ENCODE measurements around the gene GNAS-AS1.

GNAS-AS1 gene

DNA sequence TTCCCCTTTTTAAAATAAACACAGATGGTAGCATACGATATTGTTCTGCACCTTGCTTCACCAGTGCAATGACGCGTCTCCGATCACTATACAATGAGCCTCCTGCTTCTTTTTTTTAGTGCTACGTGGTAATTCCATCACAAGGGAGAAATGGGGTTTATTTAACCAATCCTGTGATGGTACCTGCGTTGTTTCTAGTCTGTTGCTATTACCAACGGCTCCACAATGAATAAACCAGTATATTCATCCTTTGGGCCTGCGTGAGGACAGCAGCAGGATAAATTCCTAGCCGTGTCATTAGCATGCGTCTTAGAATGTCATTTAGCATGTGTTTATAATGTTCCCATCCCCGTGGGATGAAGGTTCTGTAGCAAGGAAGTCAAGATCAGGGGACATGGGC is 42.9 kb downstream of the GNAS-AS1 start:
- no peak for DNase-seq

DNA sequence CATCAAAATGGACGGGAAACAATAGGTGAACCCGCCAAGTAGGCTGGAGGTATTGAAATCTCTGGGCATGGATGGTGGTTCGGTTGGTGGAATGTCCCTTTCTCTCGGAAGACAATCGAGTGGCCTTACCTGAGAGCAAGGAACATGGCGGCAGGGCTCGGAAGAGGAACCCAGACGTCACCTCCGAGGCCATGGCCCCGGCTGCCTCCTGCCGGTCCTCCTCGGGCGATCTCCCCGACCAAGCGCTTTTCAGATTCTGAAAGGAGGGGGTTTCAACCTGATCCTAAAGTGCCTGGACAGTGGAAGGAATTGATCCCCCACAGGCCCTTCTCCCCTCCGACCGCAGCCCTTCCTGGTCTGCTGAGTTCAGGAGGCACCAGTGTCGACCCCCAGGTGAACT is 47.2 kb downstream of the GNAS-AS1 start:
- DNase-seq: no peak

DNA sequence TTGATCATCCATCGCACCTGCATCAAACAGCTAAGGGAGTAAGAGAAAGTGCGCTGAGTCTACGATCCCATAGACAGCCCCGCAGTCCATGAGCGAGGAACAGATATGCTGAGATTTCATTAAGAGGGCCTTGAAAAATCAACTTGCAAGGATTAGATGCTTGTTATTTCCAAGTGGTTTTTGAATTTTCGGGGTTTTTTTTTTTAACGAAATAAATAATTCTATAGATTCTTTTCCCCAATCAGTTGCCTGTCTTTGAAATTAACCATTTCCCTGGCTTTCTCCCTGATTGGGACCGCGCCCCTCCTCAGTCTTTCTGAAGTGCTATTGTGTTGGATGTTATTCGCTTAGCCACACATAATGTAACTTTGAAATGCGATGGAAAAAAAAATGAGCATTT is 48.6 kb downstream of the GNAS-AS1 start:
- no peak for DNase-seq

DNA sequence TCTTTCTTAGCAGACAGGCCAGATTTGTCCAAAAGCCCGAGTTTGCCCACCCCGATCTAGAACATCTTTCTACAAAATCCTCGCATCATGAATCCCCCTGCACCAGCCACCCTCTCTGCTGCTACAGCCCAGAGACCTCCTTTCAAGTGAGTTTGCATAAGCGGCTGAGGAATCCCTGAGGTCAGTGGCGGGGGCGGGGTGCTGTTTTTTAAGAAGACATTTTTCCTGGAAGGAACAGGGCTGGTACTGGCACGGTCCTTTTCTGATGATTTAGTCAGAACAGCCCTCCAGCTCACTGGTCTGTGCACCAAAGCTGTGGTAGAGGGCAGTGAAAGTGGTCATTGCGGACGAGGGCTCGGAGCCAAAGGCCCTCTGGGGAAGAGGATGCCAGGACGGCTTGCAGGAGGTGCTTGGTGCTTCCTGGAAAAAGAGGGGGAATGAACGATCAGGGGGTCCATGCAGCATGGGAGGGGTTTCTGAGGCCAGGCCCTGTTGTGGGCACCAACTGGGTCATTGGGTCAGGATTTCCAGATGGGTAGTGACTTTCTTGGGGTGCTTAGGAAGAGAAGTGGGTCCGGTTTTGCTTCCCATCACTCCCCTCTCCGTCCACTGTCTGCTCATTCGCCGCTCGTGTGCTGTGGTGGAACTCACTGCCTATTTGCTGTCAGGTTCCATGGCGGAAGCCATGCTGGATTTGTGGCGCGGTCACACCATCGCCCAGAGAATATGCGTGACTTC is 50.4 kb downstream of the GNAS-AS1 start:
- DNase-seq: no peak

DNA sequence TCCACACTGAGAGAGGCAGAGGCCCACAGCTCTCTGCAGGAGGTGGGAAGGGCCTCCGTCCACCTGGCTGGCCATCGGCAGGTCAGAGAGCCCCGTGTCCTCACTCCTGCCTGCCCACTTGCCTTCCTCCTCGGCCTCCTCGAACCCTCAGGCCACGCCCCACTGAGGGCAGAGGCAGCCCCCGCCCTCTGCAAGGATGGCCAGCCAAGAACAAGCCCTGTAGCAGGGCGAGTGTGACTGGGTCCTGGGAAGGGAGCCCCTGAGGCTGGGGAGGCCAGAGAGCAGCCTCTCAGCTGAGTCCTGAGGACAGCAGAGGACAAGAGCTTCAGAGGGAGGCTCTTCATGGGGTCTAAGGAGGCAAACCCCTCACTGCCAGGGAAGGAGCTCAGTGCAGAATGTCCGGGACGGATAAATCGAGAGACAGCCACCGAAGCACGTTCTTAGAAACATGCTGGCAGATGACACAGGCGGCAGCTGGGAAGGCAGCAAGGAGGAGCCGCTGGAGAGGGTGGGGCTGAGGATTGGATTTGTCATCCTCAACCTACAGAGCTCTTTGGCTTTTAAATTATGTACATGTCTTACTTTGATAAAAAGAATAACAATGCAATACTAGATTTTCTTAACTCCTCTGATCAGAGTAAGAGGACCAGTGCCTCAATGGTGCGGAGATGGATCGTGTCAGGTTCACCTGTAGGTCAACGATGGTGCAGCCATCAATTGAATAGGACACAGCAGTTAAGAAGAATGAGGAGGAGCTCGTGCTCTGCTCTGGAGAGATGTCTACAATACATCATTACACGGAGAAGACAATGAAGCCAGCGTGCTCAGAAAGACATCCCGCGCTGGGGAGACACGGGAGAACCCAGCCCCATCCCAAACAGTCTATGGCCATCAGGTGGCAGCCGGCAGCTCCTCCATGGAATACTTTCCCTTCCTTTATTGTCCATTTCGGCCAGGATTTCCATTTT is 53.0 kb downstream of the GNAS-AS1 start:
- no peak for DNase-seq

DNA sequence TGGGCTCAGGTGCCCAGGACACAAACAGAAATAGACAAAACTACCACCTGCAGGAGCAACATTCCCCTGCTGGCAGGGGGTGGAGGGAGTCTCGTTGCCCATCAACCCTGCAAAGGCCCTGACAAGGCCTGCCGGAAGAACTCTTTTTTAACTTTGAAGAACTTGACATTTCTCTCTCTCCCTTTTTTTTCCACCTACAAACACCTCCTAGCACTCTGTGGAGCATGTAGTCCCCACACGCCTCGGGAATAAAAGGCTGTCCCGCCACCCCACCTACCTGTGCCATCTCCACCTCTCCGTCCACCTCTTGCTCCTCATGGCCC is 54.8 kb downstream of the GNAS-AS1 start:
- DNase-seq: no peak

DNA sequence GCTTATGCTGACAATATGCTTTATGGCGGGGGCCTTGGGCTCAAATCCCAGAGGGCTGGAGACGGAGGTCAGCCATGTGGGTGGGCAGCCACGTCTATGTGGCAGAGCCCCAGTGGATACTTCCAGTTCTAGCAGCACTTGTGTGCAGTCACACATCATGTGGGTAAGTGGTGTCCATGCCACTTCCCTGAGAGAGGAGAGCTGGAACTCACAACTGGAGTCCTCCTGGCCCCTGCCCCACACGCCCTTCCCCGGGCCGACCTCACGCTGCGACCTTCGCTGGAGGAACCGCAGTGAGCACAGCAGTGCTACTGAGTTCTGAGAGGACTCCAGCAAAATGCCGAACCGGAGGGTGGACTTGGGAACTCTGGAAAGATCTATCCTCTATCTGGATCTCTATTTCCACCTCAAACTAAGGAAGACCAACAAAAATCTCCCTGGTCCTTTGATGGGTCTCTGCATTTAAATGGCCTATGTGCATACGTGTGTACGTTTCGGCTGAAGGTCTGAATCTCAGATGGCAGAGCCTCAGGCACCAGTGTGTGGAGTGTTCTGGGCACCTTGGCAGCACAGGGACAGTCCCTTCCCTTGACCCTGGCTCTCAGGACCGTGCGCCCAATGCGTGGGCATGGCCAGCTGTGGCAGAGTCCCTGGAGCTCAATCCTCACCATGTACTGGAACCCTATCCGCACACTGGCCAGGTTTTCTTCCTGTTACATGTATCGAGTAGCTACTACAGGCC is 55.4 kb downstream of the GNAS-AS1 start:
- DNase-seq: no peak

DNA sequence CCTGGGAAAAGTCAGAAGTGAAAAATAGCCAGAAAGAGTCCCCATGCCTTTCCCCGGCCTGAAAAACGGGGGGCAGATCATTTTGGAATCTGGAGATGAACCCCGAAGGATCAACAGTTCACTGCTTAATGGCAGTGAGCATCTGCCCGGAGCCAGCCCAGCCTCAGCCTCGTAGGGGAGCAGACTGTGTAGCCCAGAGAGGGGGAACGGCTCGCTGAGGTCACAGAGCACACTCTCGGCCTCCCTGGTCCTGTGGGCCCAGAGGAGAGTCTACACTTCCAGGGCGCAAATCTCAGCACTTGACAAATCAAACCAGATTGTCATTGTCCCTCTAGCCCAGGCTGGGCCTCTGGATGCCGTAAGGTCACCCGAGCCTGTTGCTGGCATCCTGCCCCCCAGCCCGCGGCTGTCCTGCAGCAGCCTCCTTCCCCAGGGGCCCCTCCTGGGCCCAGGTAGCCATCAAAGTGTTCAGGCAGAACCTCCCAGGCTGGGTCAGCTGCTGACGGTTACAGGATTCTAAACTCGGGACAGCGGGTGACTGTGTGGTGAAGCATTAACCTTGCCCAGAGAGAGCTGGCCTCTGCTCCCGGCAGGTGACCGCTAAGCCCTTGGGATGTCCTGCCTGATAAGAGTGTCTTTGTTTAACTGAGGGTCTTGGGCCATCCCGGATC is 56.1 kb downstream of the GNAS-AS1 start:
- DNase-seq: no peak

DNA sequence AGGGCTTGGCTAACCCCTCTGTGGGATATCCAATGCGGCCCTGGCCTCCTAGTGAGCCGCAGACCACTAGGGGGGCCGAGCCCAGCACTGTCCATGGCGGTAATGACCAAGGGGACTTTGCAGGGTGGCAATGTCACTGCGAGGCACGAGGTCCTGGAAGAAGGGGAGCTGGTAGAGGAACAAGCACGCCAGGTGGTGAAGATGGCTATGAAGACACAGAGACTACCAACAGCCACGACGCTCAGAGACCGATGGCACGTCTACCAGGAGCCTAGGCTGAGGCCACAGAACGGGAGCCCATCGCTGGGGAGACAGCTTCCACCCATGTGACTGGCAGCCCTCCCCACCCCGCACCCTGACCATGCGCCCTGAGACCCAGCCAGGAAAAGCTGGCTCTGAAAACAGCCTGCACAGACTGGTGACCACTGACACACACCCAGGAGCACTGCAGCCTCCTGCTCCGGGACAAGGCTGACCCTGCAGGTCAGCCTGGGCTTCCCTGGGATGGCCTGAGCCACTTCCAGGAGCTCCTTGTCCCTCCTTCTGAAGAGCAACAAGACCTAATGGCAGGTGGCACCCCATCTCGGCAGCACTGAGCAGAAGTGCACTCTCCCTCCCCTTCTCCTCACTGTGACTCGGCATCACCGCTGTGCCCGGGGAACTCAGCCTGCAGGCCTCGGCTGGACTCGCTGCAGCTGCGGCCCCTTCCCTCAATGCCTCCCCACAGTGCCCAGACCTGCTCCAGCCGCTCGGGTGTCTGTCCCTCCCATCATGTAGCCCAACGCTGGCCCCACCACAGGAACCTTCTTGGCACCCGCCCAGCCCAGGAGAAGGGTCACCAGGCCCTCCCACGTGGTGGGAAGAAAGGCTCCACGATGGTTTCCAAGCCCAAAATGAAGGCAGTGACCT is 56.9 kb downstream of the GNAS-AS1 start:
- no peak for DNase-seq

DNA sequence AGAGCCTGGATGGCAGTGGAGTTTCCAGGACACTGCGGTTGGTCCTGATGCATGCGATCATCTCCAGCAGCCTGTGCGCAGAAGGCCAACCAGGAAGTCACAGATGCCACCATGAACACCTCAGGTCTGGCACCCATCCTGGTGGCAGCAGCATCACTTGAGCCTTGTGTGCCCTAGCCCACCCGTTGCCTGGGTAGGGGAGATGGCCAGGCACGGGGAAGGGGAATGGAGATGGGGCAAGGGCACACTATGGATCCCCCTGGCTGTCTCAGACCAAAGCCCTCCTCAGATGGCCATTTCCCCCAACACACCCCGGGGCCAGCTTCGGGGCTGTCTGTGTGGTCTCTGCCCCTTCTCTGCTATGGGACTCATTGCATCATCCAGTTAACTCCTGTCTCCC is 58.3 kb downstream of the GNAS-AS1 start:
- DNase-seq: no peak

DNA sequence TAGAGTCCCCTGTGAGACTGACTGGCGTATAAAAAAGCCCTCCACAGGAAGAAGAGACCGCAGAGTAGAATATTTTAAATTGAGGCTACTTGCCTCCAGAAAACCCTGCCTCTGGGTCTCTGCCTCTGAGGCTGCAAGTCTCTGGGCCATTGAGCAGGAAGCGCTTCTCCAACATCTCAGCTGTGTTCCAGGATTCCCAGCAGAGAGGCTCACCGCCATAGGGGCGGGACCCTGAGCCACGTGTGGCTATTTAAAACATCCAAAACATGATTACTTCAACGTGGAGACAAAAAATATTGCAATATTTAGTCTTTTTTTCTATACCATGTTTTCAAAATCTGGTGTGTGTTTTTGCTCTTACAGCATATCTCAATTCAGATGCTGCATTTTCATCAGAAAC is 59.4 kb downstream of the GNAS-AS1 start:
- no peak for DNase-seq

DNA sequence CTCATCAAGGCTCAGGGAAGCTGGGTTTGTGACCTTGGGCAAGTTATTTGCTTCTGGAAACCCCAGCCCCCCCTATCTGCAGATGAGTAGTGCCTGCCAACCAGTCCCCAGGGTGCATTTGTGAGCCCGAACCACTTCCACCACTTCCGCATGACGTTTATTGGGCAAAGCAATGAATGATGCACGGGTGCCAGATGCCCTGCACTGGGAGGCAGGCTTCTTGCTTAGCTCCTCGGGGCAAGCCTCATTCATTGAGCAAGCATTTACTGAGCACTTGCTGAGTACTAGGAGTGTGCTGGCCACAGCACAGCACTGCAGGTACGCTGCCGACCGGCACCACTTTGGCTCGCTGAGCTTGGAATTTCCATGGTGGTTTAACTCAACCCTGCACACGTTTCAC is 60.2 kb downstream of the GNAS-AS1 start:
- DNase-seq: no peak

DNA sequence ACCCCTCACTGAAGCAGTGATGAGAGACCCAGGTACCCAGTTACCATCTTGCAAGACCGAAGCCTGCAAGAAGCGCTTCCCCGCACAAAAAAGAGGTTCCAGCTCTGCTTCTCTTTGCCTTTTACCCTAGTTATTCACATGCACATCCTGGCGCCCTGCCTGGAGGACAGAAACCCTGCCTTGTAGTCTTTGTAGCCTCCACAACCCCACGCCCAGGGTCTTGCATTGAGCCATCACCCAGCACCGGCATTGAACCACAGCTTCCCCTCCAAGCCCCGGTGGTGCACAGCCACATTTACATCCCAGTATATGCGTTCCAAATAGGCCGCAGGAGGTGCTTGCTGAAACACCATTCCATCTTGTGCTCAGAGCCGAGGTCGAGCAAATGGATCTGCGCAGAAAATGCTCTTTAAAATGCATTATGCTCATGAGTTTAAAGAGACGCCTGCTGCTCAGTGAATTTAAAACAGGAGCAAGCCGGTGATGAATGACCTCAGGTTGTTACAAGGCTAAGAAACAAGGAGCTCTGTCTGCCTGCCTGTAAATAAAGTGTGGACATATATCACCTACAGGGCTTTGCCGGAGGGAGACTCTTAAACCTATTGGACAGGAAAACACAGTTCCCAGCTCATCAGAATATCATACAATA is 61.7 kb downstream of the GNAS-AS1 start:
- no peak for DNase-seq

DNA sequence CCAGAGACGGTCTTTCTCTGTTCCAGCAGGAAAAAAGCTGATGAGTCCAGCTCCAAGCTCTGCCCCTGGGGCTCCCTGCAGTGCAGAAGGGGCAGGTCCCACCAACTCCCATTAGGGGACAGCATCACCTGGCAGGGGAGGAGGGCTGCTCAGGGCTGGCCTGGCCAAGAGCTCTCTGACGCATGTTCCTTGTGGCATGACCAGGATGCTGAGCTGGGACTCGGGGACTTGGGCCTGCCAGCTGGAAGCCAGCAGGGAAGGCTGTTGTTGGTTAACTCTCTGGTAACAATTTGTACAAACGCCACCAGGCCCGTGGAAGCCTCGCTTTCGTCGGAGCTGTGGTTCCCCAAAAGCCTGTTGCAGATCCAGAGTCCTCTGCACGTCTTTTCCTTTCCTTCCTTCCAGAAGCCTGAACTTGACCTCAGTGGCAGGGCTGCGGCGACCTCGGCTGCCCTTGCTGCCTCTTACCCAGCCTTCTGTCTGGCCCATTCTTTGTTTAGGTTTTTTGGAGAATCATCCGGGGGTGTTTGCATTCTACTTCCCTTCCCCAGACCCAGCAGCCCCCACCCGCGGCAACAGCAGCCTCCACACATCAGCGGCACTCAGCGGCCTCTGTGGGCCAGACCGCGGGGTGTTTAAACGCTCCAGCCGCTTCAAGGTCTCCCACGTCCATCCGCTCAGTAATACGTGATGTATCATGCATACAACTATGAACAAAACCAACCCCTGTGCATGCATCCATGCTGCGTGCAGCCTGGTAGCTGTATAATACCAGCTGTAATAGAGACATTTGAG is 63.3 kb downstream of the GNAS-AS1 start:
- DNase-seq: no peak

DNA sequence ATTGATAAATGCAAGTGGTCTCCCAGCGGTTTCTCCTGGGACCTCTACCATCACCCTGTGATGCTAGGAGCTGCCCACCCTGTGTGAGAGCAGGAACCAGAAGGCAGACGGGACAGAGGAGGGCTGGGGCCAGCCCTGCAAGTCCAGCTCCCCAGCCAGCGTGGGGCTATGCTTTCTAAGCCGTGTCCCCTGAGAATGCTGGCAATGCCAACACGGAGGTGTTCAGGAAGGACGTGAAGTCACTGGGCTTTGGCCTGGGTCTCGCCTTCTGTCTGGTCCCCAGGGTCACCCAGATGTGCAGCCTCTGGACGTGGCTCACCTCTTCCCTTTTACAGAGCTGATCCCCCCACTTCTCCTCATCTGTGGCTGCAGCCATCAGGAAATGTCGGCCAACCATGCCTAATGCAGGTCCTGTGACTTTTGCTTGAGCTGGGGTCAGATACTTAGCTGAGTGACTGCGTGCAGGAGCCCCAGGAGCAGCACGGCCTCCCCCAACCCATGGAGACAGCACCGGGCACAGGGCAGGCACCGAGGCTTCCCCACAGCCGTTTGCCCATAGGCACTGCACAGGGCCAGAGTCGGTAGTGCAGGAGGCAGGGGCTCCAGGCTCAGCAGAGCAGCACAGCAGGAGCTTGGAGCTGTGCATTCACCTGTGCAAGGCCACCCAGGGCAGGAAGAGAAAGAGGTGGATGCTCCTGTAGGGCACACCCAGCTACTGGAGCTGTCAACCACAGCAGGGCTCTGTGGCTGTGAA is 66.2 kb downstream of the GNAS-AS1 start:
- no peak for DNase-seq

DNA sequence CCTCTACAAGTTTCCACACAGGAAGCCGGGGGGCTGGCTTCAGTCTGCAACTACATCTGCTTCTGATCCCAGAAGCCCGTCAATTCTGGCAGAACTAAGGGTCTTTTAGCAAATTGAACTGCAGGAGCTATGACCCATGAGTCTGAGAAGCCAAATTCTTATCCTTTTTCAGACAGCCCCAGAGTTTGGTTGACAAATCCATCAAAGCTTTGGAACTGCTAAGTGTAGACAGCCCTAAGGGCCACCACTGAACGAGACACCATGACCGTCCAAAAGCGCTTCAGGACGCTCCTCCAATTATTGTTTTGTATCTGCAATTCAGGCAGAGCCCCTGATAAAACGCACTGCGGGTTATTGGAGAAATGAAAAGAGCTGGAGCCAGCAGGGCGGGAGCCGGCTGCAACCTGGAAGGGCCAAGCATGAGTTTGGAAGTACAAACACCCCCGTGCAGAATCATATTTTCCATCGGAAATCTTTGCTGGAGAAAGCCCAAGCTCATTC is 67.1 kb downstream of the GNAS-AS1 start:
- DNase-seq: no peak

DNA sequence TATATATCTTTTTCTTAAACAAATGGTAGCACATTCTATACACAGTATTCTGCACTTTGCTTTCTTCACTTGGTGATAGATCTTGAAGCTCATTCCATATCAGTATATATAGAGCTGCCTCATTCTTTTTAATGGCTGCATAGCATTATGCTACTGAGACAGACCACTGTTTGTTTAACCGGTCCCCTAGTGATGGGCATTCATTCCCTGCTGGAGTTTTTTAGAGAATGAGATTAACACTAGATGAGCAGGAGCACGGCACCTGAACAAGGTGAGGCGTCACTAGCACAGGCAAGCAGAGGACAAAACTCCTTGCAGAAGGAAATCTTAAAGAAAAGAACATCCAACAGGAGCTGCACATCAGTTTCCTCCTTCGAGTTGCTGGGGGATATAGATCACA is 69.6 kb downstream of the GNAS-AS1 start:
- DNase-seq: no peak

DNA sequence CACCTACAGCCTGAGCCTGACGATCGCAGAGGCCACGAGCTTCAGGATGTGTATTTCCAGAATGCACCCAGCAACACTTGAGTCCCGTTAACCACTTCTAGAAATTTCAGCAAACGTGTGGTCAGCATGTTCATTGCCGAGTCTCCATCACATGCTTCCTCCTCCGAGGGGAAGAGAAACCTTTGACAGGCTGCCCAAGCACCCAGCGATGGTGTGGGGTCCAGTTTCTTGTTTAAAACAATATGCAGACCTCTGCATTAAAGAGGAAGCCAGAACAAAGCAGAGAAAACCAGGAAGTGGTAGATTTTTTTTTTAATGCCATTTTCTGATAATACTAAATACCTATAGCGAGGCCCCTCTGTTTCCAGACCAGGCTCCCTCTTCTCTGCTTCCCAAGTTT is 71.9 kb downstream of the GNAS-AS1 start:
- no peak for DNase-seq

DNA sequence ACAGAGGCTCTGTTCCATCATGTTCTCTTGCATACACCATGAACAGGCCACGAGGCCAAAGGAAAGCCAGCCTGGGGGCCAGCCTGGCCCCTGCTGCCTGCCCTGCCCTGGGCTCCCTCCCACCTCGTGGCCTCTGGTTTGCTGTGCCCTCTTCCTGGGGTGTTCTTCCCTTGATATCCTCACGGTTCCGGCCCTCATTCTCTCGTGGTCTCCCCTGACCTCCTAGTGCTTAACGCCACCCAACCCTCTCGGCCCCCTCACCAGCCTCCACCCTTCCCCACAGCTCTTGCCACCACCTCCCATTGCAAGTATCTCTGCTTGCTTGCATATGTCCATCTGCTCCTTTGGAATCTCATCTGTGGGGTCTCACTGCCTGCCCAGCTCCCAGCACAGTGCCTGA is 73.0 kb downstream of the GNAS-AS1 start:
- no peak for DNase-seq

DNA sequence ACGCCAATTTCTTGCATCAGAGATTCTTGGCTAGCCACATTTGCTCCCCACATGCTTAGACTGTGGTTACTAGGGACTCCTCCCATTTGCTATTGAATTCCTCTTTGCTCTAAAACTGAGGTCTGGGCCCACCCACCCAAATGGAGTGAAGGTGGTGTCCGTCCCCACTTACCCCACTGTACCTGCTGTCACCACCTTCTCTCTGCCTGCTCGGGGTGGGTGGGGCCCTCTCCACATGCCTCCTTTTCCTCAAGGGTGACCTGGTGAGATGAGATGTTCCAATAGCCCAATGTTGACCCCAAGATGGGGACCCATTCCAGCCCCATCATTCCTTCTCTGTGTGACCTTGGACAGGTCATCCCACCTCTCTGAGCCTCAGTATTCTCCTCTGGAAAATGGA is 74.6 kb downstream of the GNAS-AS1 start:
- no peak for DNase-seq
